HG03432 (cell line): Measurements from ENCODE around the gene NOP9.
A peak's percentile ranks its signal among the peaks of the same experiment; 100 is the strongest.
"Not testable (repeated sequence)": the region's sequence is repeated elsewhere in the genome, so short reads cannot be mapped to it uniquely, and the experiment has no call there.

ENCODE experiments used
- ATAC-seq: cut with Tn5 transposase; IDR thresholded peaks from one replicate; pipeline ENCODE4 v1.9.1; 2021; ENCODE audit warnings: mild to moderate bottlenecking, moderate library complexity; ENCODE audit not compliant: unreplicated experiment

The NOP9 gene

DNA sequence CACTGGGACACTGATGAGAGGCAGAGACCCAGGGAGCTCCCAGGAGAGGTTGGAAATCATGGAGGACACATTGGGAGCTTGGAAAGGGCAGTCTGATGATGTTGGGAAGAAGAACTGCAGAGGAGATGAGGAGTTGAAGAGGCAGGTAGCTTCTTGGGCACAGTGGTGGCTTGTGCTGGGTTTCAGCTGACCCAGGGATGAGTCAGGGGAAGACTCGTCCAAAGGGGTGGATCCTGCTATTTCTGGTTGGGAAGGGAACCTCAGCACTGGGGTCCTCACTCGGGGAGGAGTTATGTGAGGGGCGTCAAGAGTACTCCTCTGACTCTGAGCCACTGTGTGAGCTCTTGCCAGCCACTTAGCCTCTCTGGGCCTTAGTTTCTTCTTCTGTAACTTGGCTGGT lies 23.7 kb downstream of the NOP9 start:
- no peak for ATAC-seq

DNA sequence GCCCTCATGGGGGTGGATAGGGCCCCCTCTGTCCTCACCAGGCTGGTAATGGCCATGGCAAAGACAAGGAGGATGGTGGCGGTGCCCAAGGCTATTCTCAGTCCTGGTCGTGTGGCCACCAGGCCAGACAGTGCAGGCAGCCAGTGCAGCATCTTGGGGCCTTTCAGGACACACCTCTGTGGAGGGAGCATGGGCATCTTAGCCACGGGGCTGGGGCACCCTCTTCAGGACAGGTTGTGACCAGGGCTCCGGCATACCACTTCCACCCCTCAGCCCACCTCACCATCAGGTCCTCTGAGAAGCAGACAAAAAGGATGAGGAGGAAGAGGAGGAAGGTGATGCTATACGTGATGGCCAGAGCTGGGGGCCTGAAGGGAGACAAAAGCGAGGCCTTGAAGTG lies 24.4 kb downstream of the NOP9 start:
- no peak for ATAC-seq

DNA sequence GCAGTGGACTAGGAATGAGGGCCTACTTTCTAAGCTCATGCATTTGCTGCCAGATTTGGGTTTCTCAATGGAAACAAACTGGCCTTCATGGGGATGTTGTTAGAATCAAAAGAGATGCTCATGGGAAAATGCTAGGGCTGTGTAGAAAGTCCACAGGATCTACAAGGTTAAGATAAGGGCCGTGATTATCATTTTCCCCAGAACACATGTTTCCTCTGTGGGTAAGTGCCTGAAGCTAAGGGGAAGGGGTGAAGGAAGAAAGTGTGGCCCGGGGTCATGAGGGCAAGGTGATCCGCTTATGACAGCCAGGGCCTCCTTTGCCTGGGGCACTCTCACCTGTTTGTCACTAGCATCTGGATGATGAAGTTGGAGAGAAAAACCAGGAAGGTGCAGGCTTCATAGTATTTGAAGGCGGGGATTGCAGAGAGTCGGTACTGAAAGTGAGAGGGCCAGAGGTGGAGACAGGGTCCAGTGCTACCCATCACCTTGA lies 25.4 kb downstream of the NOP9 start:
- no peak for ATAC-seq

DNA sequence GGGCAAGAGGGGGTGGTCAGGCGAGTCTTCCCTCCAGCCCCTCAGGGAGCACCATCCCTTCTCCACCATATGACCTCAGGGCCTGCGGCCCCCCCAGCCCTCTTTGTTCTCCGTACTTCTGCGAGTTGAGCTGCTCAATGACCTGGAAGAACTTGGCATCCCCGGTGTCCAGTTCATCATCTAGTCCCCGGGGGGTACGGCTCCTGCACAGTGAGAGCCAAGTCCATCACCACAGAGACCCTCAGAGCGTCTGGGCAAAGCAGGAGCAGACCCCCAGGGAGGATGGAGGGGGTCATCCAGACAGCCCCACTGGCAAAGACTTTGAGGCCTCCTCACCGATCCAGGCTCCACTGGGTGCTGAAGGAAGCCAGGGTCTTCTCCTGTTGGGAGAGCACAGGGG lies 26.3 kb downstream of the NOP9 start:
- ATAC-seq, result no peak

DNA sequence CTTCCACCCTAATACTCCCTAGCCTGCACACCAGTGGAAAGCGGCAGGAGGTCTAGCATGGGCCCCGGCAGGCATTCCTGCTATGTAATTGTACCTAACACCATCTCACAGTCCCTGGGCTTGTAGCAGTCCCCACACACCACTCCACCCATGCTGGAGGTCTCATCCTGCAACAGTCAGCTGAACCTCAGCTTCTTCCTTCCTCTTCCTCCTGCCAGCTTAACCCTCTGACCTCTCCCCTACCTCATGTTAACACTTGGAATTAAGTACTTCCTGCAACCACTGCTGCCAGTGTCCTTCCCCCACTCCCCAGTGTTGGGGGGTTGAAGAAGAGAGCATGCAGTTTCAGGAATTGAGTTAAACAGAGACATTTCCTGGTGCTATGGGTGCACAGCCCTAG lies 27.7 kb downstream of the NOP9 start:
- no peak for ATAC-seq

DNA sequence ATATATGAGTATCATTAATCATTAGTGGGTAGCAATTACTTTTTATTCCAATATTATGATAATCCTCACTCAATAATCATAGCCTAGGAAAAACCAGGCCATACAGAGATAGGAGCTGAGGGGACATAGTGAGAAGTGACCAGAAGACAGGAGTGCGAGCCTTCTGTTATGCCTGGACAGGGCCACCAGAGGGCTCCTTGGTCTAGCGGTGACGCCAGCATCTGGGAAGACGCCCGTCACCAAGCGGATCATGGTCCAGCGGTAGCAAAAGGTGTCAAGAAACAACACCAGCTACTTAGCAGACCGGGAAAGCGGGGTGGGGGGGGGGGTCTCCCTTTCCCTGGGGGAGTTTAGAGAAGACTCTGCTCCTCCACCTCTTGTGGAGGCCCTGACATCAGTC lies 28.3 kb downstream of the NOP9 start:
- not testable (repeated sequence) for ATAC-seq

DNA sequence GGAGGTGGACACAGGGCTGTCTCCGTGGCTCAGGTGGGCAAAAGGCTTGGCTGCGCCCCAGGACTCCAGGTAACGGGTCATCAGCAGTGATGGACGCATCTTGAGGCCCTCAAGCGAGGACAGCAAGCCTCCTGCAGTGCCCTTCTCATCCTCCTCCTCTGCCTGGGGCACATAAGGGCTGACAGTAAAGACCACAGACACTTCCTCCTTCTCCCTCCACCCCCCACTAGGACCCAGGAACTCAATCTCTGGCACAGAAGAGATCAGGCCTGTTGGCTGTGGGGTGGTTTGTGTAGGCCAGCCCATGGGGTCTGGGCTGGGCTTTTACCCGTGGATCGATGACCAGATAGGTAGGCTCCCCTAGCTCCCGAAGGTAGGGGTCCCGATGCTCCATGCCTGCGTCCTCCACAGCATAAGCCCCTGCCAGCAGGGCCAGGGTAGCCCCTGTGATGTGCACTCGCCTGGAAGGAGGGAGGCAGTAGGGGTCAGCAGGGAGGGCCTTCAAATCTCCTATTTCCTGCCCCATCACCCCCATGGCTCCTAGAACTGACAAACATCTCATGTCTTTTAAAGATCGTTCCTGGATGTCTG lies 29.5 kb downstream of the NOP9 start:
- no peak for ATAC-seq

DNA sequence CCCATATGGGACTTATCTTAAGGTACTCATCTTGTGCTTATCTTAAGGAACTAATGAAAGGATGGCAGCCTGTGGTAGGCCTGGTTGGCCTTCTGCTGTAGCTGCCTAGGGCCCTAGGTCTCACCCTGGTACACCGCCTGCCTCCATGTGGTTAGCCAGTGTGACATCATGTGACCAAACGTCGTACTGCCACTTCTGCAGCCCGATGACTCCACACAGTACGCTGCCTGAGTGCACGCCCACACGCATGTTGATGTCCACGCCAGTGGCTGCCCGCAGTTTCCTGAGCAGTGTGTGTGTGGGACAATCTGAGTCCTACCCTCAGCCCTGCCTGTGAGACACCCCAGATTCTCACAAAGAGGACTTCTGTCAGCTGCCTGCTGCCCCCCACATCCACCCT lies 30.1 kb downstream of the NOP9 start:
- ATAC-seq, result no peak

DNA sequence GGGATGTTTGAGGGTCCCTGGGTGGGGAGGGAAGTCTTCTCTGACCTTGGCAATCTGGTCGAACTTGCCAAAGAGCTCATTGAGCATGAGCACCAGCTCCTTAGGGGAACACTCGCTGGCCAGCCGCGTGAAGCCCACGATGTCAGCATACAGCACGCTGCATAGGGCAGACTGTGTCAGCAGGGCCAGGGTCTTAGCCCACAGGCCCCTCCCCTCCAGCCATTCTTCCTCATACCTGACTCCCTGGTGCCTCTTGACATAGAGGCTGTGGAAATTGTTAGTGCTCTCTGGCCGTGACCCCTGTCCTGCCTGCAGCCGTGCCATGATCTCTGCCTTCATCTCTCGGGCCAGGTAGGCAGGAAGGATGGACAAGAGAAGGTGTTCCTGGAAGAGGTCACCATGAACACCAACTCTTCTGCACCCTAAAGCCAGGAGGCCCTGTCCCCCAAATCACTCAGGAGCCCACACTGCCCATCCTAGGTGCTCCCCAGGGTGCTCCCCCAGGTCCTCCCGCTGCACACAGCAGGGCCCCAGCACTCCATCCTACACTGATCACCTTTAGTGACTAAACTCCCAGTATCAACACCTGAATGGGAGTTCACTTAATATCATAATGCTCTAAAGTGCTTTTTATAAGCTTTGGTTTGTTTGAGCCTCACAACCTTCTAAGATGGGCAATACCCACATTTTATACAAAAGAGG lies 31.5 kb downstream of the NOP9 start:
- ATAC-seq, result no peak

DNA sequence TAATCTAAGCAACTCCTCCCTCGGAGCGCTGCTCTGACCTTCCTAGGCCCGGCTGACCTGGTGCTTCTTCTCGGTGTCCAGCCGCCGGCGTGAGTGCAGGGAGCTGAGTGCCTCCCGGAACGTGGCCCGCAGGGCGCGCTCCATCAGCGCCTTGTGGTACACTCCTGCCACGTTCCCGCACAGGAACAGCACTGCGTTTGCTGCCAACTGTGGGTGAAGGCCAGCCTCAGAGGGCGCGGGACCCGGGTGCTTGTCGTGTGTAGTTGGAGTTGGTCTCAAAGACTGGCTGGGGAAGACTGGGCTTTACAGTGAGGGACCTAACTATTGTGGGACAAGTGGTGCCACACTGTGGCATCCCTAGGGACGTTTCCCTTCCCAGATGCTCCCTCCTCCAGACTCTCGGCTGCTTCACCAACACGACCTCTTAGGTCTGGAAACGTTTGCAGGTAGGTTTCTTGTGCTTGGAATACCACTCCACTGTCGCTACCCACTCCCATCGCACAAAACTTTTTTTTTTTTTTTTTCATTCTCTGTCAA lies 32.1 kb downstream of the NOP9 start:
- no peak for ATAC-seq

DNA sequence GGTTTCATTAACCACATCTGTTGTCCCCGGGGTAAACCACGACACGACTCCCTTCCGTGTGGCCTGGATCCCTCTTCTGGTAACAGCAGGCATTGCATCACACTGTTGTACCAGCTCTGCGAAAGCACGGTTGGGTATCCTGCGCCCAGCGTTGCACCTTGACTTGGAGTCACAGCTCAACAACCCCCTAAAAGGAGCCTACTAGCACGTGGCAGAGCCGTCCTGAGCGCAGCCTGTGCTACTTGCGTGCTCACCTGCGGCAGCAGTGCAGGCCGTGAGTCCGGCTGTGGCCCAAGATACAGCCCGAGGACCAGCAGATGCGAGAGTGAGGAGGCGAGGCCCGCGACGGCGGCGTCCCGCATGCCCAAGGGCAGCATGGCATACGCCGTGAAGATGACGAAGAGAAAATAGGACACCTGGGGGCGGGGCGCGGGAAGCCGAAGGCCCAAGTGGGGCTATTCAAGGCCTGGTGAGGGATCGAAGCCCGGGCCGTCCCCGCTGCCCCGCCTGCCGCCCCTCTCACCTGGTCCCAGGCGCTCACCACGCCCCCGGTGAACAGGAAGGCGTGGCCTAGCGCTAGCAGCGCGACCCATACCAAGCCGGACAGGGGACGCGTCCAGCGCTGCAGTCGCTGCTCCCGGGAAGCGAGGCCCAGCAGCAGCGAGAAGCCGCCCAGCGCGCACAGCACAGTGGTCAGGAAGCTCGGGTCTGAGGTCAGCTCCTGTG lies 32.8 kb downstream of the NOP9 start:
- ATAC-seq, result peak; percentile 87

DNA sequence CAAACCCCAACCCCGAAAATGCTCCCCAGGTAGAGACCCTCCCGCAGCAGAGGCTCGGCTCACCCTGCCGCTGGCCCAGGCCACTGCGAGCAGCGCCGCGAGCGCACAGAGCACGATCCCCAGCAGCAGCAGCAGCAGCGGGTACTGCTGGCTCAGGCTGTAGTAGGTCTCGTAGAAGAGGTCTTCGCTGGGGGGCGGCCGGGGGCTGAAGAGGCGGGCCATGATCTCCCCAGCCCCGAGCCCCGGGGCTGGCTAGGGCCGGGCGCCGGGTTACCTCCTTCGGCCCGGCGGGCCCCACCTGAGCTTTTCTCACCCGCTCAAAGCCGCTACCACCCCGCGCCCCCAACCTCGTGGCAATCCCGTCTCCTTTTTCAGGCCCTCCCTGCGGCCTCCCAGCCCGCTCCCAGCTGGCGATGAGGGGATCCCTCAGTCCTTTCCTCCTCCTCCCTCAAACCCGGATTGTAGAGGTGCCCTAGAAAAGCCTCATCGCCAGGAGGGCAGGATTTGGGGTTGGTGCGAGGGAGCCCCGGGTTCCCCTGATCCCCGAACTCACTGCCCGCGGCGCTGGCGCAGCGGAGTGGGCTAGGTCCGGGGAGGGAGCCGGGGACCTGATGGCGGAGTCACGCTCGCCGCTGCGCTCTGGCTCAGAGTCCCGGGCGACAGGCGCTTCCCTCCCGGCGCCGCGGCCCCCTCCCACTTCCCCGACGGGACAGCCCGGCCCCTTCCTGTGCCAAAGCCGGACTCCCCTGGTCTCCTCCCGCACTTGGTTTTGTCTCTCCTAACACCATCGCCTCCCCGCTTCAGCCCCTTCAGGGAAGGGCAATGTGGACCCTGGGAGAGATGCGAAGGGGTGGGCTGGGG lies 35.0 kb downstream of the NOP9 start, which contains the start of gene ADCY4:
Gene ADCY4 (minus strand): TSS at position 641 of the 861 bp plus-strand sequence. CDS start 419 bp downstream, at position 222.
- no peak for ATAC-seq

DNA sequence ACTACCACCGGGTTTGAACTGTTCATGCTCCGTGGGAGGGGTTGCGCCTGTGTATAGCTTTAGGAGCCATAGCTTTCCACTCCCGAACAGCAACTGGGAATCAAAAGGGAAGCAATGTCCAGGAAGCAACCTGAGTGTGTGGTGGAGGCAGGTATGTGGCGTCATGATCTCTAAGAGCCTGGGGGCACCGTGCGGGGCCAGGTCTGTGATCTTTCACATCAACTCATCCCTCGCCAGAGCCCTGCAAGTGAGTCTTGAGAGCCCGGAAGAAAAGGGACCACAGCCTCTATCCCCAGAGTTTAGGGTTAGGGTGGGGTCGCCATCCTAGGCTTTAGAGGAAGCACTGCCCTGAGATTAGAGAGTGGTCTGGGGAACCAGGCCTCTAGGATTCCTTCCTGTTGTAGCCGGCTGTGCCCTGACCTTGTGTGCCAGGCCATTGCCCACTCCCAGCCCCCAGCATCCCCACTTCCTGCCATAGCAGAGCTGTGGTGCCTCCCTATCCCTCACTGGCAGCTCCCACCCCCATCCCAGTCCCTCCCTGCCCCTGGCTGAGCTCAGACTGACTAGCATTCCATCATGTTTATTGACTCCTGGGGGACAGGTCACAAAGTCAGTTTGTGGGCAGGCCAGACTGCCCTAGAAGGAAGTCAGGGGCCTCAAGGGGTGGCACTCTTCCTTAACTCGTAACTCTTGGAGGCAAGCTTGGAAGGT lies 36.0 kb downstream of the NOP9 start:
- no peak for ATAC-seq

DNA sequence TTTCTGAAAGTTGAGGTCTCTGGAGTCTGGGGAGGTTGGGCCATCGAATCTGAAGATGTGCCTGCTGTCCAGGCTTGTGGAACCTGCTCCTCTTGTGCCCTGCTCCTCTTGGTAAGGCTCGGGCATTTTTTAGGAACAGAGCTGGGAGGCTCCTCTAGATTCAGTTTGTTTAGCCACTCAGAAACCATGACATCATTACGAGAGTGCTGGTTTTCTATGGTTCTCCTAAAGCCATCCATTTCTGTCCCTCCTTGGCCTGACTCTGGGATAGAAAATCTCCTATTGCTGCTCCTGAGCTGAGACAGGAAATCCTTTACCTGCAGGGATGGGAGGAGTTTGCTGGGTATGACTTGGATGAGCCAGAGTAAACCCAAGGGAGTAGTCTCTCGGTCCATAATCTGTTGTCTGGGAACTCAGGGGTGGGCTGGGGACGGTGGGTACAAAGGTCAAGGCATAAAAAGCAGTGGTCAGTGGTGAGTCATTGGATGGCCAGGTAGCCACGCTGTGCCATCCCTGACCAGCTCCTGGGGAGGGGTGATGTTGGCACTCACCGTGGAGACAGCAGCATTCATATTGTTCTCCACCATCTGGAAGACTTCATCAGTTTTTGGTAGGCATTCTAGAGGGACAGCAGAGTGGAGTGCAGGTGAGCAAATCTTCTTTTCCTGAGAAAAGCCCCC lies 37.6 kb downstream of the NOP9 start:
- no peak for ATAC-seq

DNA sequence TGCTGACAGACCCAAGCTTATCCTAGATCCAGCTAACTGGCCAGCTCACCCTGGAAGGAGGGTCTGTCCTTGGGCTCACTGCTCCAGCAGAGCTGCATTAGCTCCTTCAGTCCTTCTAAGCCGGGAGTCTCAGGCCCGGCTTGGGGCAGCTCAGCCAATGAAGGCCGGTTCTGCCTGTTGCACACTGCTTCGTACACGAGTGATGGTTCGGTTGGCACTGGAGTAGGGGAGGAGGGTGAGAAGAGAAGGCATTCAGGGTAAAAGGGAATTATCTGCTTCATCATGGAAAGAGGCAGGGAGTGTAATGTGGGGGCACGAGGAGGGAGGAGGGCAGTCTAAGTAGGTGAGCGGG lies 38.1 kb downstream of the NOP9 start:
- no peak for ATAC-seq

DNA sequence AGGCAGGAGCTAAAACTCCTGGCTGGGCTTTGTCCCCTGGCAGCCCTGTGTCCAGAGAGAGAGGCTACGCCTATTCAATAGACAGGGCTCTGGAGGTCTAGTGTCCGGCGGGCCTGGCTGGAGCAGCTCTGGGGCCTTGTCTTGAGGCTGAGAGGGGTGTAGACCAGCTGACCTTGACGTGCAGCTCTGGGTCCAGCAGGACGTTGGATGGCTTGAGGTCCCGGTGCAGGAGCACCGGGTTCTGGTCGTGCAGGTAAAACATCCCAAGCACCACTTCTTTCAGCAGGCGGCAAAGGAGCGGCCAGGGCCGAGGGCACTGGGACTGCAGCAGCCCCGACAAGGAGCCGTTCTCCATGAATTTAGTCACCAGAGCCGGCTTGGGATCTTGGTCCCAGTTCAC lies 39.2 kb downstream of the NOP9 start:
- no peak for ATAC-seq

DNA sequence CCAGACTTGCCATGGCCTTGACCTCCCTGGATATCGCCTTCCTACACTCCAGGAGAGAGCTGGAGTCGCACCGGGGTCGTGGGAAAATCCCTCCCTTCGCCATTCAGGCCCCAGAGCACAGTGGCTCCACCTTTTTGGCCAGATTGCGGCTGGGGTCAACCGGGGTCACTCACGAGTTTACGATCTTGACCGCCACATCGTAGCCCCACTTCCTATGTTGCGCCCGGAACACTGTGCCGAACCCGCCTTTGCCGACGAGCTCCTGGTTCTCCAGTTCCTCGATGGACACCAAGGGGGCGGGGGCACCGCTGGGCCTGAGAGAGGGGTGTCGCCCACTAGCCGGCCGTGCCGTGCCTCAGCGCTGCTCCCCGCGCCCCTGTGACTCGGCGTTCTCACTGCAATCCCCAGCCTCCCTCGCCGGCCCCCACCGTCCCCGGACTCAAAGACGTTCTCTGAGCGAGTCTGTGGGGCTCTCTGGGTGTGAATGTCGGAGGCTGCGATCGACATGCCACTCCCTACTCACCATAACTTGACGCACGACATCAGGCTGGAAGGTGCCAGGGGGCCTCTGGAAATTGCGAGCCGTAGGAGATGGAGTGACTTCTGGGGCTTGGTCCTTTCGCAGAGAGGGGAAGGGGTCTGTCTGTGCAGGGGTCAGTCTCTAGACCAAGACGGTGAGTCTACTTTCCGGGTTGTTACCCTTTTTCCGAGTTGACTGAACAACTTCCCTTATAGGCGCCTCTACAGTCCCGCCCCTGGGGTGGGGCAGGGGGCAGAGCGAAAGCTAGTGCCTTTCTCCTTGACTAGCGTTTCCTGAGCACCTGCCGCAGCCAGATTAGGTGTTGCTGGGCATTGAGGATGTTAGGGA lies 39.9 kb downstream of the NOP9 start, which contains the start of gene RIPK3:
Gene RIPK3 (minus strand): TSS at position 708 of the 868 bp plus-strand sequence. CDS start 165 bp downstream, at position 543.
- peak; percentile 86 for ATAC-seq

DNA sequence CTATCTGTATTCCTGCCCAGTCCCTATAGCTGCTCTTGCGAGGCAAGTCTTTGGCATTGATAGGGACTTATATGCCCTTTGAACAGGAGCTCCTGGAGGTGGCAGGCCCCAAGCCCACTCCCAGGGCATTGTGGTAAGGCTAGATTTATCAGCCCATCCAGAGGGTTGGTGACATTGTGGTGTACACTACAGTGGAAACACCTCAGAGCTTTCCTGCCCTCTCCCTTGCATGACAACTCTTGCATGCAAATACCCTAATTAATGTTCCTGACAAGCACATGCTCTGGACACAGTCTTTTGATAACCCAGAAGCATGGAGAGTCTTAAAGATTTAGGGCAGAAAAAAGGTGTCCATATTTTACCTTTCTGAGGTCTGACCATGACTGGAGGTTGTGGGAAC lies 41.0 kb downstream of the NOP9 start:
- ATAC-seq, result no peak

DNA sequence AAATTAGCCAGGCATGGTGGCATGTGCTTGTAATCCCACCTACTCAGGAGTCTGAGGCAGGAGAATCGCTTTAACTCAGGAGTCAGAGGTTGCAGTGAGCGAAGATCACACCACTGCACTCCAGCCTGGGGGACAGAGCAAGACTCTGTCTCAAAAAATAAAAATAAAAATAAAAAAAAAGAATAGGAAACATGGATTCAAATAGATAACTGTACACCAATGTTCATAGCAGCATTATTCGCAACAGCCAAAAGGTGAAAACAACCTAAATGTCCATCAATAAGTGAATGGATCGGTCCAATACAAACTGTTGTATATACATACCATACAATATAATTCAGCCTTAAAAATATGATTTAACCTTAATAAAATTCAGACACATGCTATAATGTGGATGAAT lies 43.2 kb downstream of the NOP9 start:
- ATAC-seq, result no peak
